ENCODE data around the gene WDFY4. TPM values are rescaled to one million over a fixed set of nuclear protein-coding genes. Genes with fewer than 3 reads are reported as not detected.

Gene WDFY4
- total and polyA plus RNA-seq, 2 of the 4 experiments (the other 2 are of a cell fraction): not detected

DNA sequence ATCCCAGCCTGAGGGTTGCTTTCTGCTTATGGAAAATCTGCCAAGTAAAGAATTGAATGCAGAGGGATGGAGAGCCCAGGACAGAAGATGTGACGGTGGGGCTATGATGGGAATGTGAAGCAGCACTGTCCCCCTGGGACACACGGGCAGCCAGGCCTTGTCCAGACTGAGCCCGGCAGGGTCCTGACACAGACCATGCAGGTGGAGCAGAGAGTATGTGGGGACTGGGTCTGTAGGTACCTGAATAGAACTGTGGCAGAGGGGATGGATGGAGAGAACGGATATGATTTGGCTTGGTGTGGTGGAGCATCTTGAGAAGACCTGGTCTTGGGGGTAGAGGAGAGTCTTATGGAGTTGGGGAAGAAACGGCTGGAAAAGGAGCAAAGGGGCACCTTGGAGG is 255.7 kb downstream of the WDFY4 start:
- Histone ChIP-seq H2BK120ac (ENCODE audit: low read depth, low read length) (no peak overlapping the region), H3K18ac (ENCODE audit: low read depth, low read length) (no peak overlapping the region), H3K9ac (ENCODE audit: low read depth, low read length) (no peak overlapping the region), H2BK15ac (ENCODE audit: low read depth, low read length) (no peak overlapping the region), H2AK5ac (ENCODE audit: low read depth, low read length) (no peak overlapping the region), H3K9me3 (ENCODE audit: control insufficient read depth, insufficient read depth, low read length) (no peaks in the 10 kb centered on the region), H3K36me3 (ENCODE audit: control insufficient read depth, insufficient read depth, low read length) (no peaks in the 10 kb centered on the region), H3K9me1 (ENCODE audit: insufficient read depth, low read length) (no peaks in the 10 kb centered on the region), H4K5ac (ENCODE audit: low read depth, low read length) (no peak overlapping the region), H3K4me2 (ENCODE audit: low read depth, low read length) (no peak overlapping the region), H3K23ac (ENCODE audit: low read depth, low read length) (no peak overlapping the region), H2AFZ (replicated peaks; ENCODE audit: low read length, poor library complexity) (no peak overlapping the region), H3K27ac (ENCODE audit: insufficient read depth, low read length) (no peak overlapping the region), H3K4me3 (ENCODE audit: insufficient read depth, low read depth, low read length) (no peak overlapping the region), H4K20me1 (ENCODE audit: insufficient read depth, low read length) (no peaks in the 10 kb centered on the region), H2AK9ac (replicated peaks; ENCODE audit: low read depth, low read length, poor library complexity) (no peak overlapping the region), H3K4me1 (ENCODE audit: control insufficient read depth, insufficient read depth, low read length) (no peaks in the 10 kb centered on the region), H2BK20ac (ENCODE audit: low read depth, low read length) (no peak overlapping the region), H3K4ac (ENCODE audit: low read depth, low read length) (no peak overlapping the region), H4K8ac (ENCODE audit: low read depth in 2 of 2, low read length in 2 of 2) (no peak overlapping the region), H3K56ac (ENCODE audit: extremely low read depth, insufficient read depth, low read length) (no peak overlapping the region), H2BK5ac (ENCODE audit: low read depth, low read length, poor library complexity, severe bottlenecking) (no peak overlapping the region), H3K27me3 (ENCODE audit: control insufficient read depth, insufficient read depth, low read length) (peaks cover 19% of the 10 kb centered on the region), H3K14ac (replicated peaks; ENCODE audit: low read depth, low read length) (no peak overlapping the region), H3K79me1 (ENCODE audit: low read depth in 1 of 2, low read length in 2 of 2) (no peaks in the 10 kb centered on the region), H4K91ac (ENCODE audit: insufficient read depth, low read depth, low read length) (no peak overlapping the region)
- BruUV-seq (replicated peaks): no TSS peak
- POLR2A ChIA-PET (ENCODE audit: unreplicated experiment): no interaction called here
- WGBS, 2 experiments (ENCODE audit: extremely low coverage in 2 of 2, insufficient read length in 1 of 2): 75% methylated on average over 2 of the region's 5 CpGs; no CpG with 5 or more reads in 1 of the 2 experiments
- in situ Hi-C loops (cut with MboI; ENCODE audit: low sequenced_read_pairs): no loop called here
- intact Hi-C loops (cut with micrococcal nuclease): no loop called here
- CTCF ChIA-PET: interaction anchor here (1.2 kb wide), 1 partner anchor 9 kb away, joined by 3 read pairs; no protein-coding TSS in a partner anchor
- TF ChIP-seq CHD1 (IDR thresholded peaks at IDR 0.05; ENCODE audit: low read depth, low read length) (no peak), SMC3 (IDR thresholded peaks at IDR 0.05; ENCODE audit: low read depth, low read length) (no peak), POLR2A (IDR thresholded peaks at IDR 0.05; ENCODE audit: low read depth, low read length) (no peak), MAFK (IDR thresholded peaks at IDR 0.05; ENCODE audit: low read depth, low read length) (no peak), MXI1 (IDR thresholded peaks at IDR 0.05; ENCODE audit: borderline replicate concordance, low read depth, low read length) (no peak), FOS (IDR thresholded peaks at IDR 0.05; ENCODE audit: low read depth, low read length) (no peak), RAD21 (IDR thresholded peaks at IDR 0.05; ENCODE audit: low read length) (no peak), MAZ (IDR thresholded peaks at IDR 0.05; ENCODE audit: borderline replicate concordance, low read depth, low read length) (no peak), CEBPB (IDR thresholded peaks at IDR 0.05; ENCODE audit: low read depth, low read length) (no peak)
- TF ChIP-seq, protein P1, sequence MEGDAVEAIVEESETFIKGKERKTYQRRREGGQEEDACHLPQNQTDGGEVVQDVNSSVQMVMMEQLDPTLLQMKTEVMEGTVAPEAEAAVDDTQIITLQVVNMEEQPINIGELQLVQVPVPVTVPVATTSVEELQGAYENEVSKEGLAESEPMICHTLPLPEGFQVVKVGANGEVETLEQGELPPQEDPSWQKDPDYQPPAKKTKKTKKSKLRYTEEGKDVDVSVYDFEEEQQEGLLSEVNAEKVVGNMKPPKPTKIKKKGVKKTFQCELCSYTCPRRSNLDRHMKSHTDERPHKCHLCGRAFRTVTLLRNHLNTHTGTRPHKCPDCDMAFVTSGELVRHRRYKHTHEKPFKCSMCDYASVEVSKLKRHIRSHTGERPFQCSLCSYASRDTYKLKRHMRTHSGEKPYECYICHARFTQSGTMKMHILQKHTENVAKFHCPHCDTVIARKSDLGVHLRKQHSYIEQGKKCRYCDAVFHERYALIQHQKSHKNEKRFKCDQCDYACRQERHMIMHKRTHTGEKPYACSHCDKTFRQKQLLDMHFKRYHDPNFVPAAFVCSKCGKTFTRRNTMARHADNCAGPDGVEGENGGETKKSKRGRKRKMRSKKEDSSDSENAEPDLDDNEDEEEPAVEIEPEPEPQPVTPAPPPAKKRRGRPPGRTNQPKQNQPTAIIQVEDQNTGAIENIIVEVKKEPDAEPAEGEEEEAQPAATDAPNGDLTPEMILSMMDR (conservative IDR thresholded peaks at IDR 0.05; ENCODE audit: low read depth, low read length): no peak
- TF ChIP-seq, protein P2, sequence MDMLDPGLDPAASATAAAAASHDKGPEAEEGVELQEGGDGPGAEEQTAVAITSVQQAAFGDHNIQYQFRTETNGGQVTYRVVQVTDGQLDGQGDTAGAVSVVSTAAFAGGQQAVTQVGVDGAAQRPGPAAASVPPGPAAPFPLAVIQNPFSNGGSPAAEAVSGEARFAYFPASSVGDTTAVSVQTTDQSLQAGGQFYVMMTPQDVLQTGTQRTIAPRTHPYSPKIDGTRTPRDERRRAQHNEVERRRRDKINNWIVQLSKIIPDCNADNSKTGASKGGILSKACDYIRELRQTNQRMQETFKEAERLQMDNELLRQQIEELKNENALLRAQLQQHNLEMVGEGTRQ (IDR thresholded peaks at IDR 0.05; ENCODE audit: low read depth, low read length): no peak
- TF ChIP-seq, protein P3, sequence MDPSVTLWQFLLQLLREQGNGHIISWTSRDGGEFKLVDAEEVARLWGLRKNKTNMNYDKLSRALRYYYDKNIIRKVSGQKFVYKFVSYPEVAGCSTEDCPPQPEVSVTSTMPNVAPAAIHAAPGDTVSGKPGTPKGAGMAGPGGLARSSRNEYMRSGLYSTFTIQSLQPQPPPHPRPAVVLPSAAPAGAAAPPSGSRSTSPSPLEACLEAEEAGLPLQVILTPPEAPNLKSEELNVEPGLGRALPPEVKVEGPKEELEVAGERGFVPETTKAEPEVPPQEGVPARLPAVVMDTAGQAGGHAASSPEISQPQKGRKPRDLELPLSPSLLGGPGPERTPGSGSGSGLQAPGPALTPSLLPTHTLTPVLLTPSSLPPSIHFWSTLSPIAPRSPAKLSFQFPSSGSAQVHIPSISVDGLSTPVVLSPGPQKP (IDR thresholded peaks at IDR 0.05; ENCODE audit: borderline replicate concordance, low read depth, low read length): no peak
- dilution Hi-C loops (cut with HindIII; ENCODE audit: low sequenced_read_pairs, unreplicated experiment): no loop called here
- DNase-seq (no peak), ATAC-seq (ENCODE audit: low read depth) (no peak)

All from IMR-90 (cell line).